ENCODE measurements around the gene TMEM131L. TPM values are rescaled to one million over a fixed set of nuclear protein-coding genes. Genes with fewer than 3 reads are reported as not detected.

Gene TMEM131L
- total RNA-seq, 1 donor from 2014 or later: 6.4 TPM

DNA sequence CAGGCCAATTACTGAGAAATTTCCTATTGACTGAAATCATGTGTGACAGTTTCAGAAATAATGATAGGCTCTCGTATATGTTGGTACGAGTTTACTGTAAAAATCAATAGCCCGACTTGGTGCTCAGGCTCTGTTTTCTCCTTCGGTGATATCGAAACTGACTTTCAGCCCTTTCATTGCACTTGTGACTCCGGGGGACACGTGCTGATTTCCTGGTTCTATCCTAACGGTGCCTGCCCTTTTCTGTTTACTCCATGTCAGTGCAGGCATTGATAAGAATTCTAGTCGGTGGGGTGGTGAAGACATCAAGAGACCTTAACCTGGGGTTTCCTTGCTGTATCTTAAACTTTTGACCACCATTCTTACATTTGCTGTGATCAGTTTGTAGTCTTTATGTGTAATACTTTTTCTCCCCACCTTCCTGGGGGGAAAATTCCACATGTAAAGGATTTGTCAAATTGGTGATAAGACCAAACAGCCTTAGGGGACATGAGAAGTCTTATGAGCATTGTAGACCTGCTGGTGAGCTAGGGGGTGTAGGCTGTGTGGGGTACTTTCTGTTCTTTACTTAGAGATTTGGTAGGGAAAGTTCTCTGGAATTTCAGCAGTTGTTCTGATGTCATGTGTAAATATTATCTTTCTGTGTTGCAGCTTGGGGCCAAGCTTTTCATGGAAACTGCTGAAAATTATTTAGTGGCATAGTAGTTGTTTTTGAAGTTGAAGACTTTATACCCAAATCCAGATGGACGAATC, 52.7 kb downstream of the TMEM131L start:
- peaks cover 65% of the 10 kb centered on the region for H3K4me1 Mint-ChIP-seq (ENCODE audit: unreplicated experiment)
- H3K27me3 Mint-ChIP-seq (ENCODE audit: unreplicated experiment): no peaks in the 10 kb centered on the region
- H3K36me3 Mint-ChIP-seq (ENCODE audit: unreplicated experiment): no peaks in the 10 kb centered on the region
- peak overlapping the region; percentile 86 for H3K27ac Mint-ChIP-seq (ENCODE audit: unreplicated experiment)
- DNase-seq (ENCODE audit: extremely low spot score, unreplicated experiment): no peak
- H3K9me3 Mint-ChIP-seq (ENCODE audit: unreplicated experiment): no peaks in the 10 kb centered on the region
- peak overlapping the region; percentile 42 for H3K4me3 Mint-ChIP-seq (ENCODE audit: unreplicated experiment)
- TF ChIP-seq, protein P1, sequence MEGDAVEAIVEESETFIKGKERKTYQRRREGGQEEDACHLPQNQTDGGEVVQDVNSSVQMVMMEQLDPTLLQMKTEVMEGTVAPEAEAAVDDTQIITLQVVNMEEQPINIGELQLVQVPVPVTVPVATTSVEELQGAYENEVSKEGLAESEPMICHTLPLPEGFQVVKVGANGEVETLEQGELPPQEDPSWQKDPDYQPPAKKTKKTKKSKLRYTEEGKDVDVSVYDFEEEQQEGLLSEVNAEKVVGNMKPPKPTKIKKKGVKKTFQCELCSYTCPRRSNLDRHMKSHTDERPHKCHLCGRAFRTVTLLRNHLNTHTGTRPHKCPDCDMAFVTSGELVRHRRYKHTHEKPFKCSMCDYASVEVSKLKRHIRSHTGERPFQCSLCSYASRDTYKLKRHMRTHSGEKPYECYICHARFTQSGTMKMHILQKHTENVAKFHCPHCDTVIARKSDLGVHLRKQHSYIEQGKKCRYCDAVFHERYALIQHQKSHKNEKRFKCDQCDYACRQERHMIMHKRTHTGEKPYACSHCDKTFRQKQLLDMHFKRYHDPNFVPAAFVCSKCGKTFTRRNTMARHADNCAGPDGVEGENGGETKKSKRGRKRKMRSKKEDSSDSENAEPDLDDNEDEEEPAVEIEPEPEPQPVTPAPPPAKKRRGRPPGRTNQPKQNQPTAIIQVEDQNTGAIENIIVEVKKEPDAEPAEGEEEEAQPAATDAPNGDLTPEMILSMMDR (IDR thresholded peaks at IDR 0.05): no peak

GRCh38 chr4:153519687-153520086, 53.5 kb downstream of the TMEM131L start:
- Mint-ChIP-seq H3K4me1 (ENCODE audit: unreplicated experiment) (peaks cover 67% of the 10 kb centered on the region), H3K9me3 (ENCODE audit: unreplicated experiment) (no peaks in the 10 kb centered on the region), H3K36me3 (ENCODE audit: unreplicated experiment) (no peaks in the 10 kb centered on the region), H3K27ac (ENCODE audit: unreplicated experiment) (peak overlapping the region; percentile 86), H3K4me3 (ENCODE audit: unreplicated experiment) (peak overlapping the region; percentile 42), H3K27me3 (ENCODE audit: unreplicated experiment) (no peaks in the 10 kb centered on the region)
- TF ChIP-seq, protein P1 (IDR thresholded peaks at IDR 0.05): no peak
- no peak for DNase-seq (ENCODE audit: extremely low spot score, unreplicated experiment)

DNA sequence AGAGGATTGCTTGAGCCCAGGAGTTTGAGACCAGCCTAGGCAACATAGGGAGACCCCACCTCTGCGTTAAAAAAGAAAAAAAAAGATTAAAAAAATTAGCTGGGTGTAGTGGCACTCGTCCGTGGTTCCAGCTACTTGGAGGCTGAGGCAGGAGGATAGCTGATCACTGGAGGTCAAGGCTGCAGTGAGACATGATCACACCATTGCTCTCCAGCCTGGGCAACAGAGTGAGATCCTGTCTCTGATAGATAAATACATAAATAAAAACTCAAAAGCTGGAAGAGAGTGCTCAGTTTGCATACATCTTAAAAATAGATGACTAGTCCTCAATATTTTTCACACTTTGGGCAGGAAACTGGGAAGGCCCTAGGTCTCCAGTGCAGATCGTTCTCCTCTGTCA, 54.1 kb downstream of the TMEM131L start:
- no peaks in the 10 kb centered on the region for H3K9me3 Mint-ChIP-seq (ENCODE audit: unreplicated experiment)
- H3K27ac Mint-ChIP-seq (ENCODE audit: unreplicated experiment): no peak overlapping the region
- TF ChIP-seq, protein P1 (IDR thresholded peaks at IDR 0.05): no peak
- no peaks in the 10 kb centered on the region for H3K27me3 Mint-ChIP-seq (ENCODE audit: unreplicated experiment)
- H3K4me1 Mint-ChIP-seq (ENCODE audit: unreplicated experiment): peaks cover 64% of the 10 kb centered on the region
- no peak overlapping the region for H3K4me3 Mint-ChIP-seq (ENCODE audit: unreplicated experiment)
- no peak for DNase-seq (ENCODE audit: extremely low spot score, unreplicated experiment)
- no peaks in the 10 kb centered on the region for H3K36me3 Mint-ChIP-seq (ENCODE audit: unreplicated experiment)

DNA sequence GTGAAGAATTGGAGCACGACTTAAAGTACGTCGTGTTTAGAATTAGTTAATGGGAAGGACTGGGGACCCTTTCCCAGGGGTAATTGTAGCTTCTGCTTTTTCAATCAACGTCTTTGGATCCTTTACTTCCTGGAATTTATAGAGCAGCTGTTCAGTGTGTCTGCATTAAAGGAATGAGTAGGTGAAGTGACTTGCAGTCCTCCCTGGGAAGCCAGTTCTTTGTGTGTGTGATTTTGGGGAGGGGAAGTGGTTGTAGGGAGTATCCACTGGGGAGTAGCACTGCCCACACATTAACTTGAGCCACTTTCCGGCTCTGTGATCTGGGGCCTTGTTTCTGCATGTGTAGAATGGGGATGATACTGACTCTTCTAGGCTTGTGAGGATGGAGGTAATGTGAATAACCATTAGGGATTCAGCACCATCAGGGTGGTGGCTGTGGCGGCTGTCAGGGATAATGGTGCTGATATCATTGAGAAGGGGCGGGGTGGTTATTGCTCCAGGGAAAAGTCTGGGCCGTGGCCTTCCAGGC, 54.7 kb downstream of the TMEM131L start:
- H3K4me1 Mint-ChIP-seq (ENCODE audit: unreplicated experiment): peaks cover 64% of the 10 kb centered on the region

DNA sequence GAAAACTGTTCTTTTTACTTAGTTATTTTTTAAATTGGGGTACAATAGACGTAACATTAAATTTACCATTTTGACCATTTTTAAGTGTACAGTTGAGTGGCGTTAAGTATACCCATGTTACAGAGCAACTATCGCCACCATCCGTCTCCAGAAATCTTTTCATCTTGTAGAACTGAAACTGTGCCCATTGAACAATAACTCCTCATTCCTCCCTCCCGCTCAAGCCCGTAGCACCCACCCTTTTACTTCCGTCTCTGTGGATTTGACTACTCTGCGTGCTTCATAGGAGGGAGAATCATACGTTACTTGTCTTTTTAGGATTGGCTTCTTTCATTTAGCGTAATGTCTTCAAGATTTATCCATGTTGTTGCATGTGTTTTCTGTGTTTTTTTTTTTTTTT, 55.3 kb downstream of the TMEM131L start:
- Mint-ChIP-seq H3K36me3 (ENCODE audit: unreplicated experiment) (no peaks in the 10 kb centered on the region), H3K27me3 (ENCODE audit: unreplicated experiment) (no peaks in the 10 kb centered on the region), H3K4me1 (ENCODE audit: unreplicated experiment) (peaks cover 64% of the 10 kb centered on the region), H3K9me3 (ENCODE audit: unreplicated experiment) (no peaks in the 10 kb centered on the region), H3K27ac (ENCODE audit: unreplicated experiment) (no peak overlapping the region), H3K4me3 (ENCODE audit: unreplicated experiment) (no peak overlapping the region)
- TF ChIP-seq, protein P1 (IDR thresholded peaks at IDR 0.05): no peak
- no peak for DNase-seq (ENCODE audit: extremely low spot score, unreplicated experiment)

More for the DNA sequence above, 54.7 kb downstream of the TMEM131L start:
- H3K36me3 Mint-ChIP-seq (ENCODE audit: unreplicated experiment): no peaks in the 10 kb centered on the region
- H3K9me3 Mint-ChIP-seq (ENCODE audit: unreplicated experiment): no peaks in the 10 kb centered on the region
- no peak overlapping the region for H3K27ac Mint-ChIP-seq (ENCODE audit: unreplicated experiment)
- no peak for DNase-seq (ENCODE audit: extremely low spot score, unreplicated experiment)
- TF ChIP-seq, protein P1 (IDR thresholded peaks at IDR 0.05): no peak
- no peak overlapping the region for H3K4me3 Mint-ChIP-seq (ENCODE audit: unreplicated experiment)
- no peaks in the 10 kb centered on the region for H3K27me3 Mint-ChIP-seq (ENCODE audit: unreplicated experiment)
